Urothelium cell line (cell line): Measurements from ENCODE around the gene FCN2.
A peak's percentile ranks its signal among the peaks of the same experiment; 100 is the strongest.

Source experiments
- DNase-seq: peaks from one replicate; pipeline ENCODE4 v3.0.0; 2011; ENCODE audit warnings: low spot score, mixed read lengths
- FAIRE-seq: peaks from 2 replicates; lab custom pipeline; 2011; peaks lifted over from hg19 to GRCh38; lab: Jason Lieb, UNC

FCN2 gene

DNA sequence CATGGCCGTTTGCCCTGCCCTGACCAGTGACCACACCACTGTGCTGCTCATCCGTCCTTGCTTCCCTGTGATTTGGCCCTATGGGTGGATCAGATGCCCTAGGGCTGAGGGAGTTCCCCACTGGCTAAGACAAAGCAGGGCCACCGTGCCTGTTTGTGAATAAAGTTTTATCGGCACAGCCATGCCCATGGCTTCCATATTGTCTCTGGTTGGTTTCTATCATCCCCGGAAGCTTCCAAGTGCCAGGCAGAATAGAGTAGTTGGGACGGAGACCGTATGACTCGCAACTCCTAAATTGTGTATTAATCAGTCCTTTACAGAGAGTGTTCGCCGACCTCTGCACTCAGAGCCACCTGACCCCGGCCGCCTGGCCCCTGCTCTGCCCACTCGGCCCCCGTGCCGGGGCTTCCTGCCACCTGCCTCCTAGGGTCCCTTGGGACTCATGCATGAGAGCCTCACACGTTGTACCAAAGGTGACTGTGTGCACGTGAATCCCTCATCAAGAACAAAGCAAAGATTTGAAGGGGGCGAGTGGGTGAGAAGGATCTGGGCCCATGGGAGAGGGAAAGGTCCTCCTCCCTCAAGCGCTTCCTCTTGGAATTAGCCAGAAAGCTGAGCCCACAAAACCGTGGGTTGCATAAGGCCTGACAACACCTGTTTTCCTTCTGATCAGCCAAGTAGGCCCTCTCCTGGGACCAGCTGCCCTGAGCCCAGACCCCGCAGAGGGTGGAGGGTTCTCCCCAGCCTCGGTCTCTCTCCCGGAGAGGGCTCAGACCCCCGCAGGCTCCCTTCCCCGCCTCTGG lies 11.7 kb upstream of the FCN2 start:
- no peak for FAIRE-seq

DNA sequence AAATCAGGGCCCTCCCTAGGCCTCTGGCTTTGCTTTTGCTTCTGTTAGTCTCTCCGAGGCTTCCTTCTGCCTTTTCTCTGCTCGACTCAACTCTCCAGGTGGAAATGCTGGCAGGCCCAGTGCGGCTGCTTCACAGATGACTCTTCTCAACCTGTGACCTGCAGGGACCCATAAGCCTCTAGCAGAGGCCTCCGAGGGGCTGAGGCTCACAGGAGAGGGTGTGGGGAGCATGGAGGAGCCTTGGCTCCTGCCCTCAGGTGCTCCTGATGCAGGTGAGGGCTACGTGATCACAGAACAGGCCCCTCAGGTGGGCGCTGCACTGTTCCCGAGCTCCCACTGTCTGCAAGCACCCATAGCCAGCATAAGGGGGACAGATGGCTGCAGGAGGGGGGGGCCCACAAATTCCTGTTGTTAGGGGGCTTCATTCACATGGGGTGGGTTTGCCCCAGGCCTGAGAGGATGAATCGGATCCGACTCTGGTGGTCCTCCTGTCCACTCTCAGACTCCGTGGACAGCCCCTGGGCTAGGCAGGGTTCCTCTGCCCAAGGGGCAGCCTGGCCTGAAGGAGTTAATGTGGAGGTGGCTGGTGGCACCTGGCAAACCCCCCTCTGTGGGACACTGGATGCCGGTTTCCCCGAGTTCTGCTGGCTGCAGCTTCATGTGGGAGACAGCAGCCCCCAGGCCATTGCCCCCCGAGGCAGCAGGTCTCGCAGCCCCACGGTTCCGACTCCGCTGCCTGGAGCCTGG lies 10.9 kb upstream of the FCN2 start:
- DNase-seq (no peak), FAIRE-seq (no peak)

More for the DNA sequence above, 11.7 kb upstream of the FCN2 start:
- DNase-seq, result no peak

DNA sequence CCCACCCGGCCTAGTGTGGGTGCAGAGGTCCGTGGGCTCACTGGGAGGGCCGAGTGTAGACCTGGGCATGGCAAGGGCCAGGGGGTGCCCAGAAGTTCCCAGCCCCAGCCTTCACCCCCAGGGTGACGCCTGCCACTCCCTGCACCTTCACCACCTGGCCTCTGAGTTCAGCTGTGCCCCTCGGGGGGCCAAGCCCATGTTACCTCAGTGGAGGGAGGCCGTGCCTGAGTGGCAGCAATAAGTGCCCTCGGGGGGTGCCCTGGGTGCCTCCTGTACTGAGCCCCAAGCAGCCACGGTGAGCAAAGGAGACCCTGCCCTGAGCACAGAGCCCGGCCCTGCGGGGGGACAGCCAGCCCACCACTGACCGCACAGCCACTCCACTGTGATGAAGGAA lies 10.3 kb upstream of the FCN2 start:
- no peak for DNase-seq
- no peak for FAIRE-seq

DNA sequence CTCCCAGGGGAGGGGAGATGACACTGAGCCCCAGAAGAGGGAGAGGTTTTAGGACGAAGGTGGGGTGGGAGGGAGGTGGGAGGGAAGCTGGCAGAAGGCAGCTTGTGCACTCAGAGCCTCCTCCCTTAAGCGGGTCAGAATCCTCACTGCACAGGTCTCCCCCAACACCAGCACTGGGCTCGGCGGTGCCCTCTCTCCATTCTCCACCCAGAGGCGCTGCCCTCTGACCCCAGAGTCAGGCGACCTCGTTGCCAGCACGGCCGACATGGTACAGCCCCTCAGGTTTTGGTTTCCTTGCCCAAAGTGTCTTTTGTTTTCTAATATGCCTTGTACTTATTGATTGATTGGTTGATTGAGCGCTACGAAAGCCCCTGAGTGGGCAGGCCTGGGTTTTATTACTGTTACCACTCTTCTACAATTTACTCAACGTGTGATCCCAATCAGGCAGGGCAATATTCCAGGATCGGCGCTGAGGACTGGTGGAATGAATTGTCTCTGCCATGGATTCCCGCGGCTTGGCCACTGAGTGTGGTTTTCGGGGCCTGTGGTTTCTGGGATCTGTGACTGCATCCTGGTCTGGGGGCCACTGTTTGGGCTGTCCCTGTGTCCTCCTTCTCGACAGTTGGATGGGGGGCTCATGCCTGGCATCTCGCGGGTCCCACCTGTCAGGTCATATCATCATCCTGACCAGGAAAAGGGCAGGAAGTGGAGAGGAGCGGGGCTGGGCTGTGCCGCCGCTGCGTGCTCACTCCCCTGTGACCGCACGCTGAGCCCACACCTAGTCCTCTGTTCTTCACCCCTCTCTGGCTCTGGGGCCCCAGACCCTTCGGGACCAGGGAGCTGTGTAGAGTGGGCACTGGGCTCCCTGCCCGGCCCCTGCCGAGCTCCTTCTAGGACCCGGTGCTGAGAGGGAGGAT lies 9.6 kb upstream of the FCN2 start:
- no peak for FAIRE-seq
- DNase-seq, result no peak

DNA sequence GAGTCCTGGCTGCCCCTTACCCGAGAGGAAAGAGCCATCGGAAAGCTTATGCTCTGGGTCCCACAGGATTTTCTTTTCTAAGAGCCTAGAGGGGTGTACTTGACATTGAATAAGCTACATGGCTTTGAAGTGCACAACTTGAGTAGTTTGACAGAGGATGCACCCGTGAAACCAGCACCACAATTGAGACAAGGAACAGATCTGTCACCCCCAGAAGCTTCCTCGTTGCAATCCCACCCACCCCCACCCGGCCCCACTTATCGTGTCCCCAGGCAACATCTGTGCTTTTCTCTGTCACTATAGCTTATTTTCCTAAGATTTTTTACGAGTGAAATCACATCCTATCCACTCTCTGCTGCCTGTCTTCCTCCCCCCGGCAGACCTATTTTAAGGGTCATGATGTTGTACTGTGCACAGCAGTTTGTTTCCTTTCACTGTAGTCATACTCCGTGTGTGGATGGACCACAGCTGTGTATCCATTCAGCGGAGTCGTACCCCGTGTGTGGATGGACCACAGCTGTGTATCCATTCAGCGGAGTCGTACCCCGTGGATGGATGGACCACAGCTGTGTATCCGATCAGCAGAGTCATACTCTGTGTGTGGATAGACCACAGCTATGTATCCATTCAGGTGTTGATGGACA lies 8.8 kb upstream of the FCN2 start:
- DNase-seq (no peak), FAIRE-seq (peak; percentile 53)

DNA sequence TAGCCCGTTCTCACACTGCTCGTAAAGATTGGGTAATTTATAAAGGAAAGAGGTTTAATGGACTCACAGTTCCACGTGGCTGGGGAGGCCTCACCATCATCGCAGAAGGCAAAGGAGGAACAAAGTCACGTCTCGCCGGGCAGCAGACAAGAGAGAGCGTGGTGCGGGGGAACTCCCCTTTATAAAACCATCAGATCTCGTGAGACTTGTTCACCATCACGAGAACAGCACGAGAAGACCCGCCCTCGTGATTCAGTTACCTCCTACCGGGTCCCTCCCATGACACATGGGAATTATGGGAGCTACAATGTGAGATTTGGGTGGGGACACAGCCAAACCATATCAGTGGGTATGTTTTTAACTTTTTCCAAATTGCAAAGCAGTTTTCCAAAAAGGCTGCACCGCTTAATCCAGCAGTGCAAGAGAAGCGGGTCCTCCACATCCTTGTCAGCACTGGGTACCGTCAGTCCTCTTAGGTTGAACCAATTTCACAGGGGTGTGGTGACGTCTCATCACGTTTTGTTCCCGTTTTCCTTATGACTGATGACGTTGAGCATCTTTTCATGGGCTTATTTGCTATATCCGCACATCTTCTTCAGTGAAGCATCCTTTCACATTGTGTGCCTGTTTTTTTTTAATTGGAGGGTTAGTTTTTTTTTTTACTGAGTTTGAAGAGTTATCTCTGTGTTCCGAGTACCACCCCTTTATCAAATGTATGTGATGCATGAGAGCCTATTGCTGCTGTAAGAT lies 8.0 kb upstream of the FCN2 start:
- DNase-seq (no peak), FAIRE-seq (peak; percentile 30)

DNA sequence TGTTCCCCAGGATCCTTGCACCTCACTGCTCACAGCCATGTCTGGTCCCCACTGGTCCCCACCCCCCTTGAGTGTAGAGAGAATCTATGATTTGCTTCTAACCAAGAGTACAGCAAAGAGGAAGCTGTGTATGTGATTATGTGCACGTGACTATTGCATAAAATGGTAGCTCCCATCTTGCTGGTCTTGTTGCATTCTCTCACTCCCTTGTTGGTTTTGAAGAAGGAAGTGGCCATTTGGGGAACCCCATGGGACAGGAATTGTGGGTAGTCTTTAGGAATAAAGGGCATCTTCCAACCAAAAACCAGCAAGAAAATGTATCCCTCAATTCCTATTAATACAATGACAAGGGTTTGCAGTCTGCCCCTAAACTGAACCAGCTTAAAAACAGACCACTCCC lies 5.2 kb upstream of the FCN2 start:
- FAIRE-seq (no peak), DNase-seq (no peak)

DNA sequence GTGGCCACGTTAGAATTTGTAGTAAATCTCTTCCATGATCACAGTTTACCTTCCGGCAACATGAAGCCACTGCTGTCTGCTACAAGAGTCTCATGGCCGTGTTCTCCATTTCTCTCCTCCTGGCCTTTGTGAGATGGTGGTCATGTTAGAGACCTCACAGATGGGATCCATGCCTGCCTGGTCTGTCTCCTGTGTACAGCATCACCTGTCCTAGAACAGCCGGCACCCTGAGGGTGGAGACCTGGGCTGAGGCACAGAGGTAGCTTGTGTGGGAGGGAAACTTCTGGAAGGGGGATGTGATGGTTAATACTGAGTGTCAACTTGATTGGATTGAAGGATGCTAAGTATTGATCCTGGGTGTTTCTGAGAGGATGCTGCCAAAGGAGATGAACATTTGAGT lies 3.1 kb upstream of the FCN2 start:
- FAIRE-seq (no peak), DNase-seq (no peak)

DNA sequence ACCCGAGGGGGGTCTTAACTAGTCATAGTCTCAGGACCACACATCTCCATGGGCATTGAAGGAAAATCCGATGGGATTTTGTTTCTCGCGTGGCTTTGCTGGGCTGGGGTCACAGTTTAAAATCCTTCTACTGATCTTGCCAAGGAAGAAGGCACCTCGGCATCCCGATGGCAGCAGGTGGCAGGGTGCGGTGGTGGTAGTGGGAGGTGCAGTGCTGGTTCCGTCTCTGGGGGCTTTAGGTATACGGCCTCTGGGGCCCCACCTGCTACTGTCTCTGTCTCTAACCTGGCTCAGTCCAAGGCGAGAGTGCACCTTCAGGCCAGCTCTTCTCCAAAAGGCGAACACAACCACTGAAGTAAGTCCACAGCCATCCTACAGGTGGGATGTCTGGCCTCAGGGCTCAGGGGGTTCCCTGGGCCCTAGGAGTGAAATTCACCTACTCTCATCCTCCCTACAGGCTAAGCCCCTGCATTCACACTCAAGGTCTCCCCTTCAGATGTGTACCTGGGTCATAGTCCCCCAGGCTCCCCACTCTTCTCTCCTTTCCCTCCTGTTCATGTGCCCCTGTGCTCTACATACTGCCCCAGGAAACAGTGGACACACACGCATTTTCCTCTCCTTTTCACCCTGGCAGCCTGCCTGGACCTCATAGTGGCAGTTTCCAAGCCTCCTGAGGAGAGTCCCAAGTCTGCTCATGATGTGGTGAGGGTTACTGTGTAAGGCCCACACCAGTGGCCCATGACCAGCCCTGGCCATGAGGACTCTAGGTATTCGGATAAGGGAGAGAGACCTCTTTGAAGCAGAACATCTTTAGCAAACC lies 736 bp upstream of the FCN2 start:
- FAIRE-seq, result no peak
- no peak for DNase-seq

DNA sequence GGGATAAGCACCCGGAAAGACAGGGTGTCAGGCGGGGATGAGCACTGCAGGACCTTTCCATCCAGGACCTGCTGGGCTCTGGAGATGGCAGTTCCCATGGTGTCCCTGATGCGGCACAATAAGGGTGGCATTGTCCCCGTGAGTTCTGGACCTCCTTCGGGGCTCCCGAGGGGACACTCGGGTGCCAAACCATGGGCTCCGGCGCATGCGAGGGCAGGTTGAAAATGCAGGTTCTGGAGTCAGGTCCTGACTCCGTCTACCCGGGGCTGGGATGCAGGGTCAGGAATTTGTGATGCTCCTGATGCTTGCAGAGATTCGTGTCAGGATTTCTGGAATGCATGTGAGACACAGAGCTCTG lies 682 bp downstream of the FCN2 start:
- no peak for FAIRE-seq

DNA sequence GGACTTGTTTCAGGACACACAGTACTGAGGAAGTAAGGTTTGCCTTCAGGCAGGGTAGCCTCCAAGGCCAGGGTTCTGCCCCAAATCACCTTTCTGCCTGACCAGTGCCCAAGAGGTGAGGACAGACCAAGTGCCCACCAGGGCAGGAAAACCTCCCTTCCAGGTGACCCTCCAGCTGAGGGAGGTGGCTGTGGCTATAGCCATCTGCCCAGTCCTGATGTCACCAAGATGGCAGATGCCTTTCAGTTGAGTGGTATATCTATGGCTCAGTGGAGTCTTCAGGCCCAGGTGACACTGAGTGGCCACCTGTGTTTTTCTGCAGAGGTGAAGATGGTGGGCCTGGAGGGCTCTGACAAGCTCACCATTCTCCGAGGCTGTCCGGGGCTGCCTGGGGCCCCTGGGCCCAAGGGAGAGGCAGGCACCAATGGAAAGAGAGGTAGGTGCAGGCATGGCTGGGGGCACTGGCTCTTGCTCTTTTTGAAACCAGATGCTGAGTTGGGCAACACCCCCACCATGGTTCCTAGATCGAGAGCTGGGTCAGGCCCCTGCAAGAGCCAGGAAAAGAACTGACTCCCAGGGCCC lies 1.7 kb downstream of the FCN2 start:
- FAIRE-seq (no peak), DNase-seq (no peak)

More for the DNA sequence above, 682 bp downstream of the FCN2 start:
- DNase-seq, result no peak

DNA sequence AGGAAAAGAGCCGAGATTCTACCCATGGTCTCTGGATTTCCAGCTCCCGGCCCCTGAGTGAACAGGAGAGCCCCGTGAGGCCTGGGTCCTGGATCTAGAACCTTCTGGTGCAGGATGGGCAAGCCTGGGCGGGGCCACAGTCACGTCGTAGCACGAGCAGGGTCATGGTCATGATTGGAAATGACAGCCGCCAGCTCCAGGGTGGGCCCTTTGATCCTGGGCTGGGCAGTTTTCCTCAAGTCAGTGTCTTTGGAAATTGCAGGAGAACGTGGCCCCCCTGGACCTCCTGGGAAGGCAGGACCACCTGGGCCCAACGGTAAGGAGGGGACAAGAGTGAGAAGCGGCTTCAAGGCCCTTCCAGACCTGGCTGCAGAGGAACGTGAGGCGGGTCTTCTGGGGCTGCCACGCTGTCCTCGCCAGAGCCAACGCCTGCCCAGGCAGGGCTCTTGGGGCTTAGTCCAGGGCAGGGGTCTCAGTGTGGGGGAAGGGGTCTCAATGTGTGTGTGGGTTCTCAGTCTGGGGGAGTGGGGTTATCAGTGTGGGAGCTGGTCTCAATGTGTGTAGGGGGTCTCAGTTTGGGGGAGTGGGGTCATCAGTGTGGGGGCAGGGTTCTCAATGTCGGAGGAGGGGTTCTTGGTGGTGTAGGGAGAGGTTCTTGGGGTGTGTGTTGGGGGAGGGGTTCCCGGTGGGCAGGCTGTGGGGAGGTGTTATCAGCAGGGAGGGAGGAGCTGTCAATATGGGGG lies 2.6 kb downstream of the FCN2 start:
- FAIRE-seq (no peak), DNase-seq (no peak)

DNA sequence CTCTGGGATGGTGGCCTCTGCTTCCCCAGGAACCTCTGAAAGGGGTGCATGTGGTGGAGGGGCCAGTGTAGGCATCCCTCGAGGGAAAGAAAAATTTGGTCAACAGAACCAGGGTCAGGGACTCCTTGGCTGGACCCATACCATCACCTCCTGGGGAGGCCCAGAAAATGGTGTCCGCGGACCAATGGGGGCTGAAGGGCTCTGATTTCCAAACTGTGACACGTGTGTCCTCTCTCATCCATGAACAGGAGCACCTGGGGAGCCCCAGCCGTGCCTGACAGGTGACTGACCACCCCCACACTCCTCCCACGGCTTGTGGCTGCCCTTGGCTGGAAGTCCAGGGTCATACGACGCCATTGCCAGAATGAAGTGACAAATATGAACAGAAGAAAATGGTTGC lies 3.9 kb downstream of the FCN2 start:
- no peak for FAIRE-seq
- DNase-seq, result no peak

DNA sequence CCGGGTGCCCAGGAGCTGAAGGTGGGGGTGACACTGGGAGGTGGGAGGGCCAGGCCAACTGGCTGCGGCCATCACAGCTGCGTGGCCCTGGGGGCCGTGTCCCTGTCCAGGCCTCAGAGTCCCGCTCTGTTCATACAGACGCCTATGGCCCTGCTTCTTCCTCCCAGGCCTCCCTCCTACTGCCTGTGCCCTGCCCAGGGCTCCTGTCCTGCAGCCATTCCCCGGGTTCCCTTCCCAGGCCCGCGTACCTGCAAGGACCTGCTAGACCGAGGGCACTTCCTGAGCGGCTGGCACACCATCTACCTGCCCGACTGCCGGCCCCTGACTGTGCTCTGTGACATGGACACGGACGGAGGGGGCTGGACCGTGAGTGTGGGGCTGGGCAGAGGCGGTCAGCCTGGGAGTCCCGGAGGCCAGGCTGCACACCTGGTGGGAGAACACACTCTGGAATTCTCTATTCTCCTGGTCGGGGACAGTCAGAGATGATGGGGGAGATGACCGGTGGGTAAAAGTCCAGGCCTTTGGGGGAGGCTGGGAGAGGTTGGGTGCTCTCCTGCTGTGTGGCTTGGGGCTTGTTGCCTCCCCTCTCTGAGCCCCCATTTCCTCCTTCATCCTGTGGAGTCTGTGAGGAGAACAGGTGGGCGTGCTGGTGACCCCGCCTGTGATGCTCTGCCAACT lies 4.5 kb downstream of the FCN2 start:
- DNase-seq (no peak), FAIRE-seq (peak; percentile 66)

DNA sequence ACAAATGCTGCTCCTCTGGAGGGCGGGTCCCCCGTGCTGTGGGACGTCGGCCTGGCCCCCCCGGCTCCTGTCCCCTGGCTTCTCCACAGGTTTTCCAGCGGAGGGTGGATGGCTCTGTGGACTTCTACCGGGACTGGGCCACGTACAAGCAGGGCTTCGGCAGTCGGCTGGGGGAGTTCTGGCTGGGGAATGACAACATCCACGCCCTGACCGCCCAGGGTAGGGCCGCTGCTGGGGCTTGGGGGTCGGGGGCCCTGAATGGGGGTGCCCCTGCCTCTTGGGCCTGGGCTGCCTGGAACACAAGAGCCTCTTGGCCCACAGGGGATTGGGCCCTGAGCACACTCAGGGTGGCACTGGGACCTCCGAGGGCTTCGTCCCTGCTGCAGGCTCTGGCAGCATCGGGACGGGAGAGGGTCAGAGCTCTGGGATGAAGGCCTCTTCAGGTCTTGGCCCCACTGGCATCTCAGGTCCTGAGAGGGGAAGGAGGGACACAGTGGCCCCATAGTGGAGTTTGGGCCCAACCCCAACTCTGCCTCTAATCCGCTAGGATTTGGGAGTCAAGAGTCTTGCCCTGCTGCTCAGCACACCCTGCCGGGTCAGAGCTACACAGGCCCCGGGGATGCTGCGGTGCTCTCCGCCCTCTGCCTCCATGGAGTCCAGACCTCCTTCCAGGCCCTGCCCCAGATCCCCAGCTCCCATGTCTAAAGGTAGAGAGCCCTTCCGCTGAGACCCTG lies 5.2 kb downstream of the FCN2 start:
- FAIRE-seq, result no peak
- DNase-seq, result no peak

DNA sequence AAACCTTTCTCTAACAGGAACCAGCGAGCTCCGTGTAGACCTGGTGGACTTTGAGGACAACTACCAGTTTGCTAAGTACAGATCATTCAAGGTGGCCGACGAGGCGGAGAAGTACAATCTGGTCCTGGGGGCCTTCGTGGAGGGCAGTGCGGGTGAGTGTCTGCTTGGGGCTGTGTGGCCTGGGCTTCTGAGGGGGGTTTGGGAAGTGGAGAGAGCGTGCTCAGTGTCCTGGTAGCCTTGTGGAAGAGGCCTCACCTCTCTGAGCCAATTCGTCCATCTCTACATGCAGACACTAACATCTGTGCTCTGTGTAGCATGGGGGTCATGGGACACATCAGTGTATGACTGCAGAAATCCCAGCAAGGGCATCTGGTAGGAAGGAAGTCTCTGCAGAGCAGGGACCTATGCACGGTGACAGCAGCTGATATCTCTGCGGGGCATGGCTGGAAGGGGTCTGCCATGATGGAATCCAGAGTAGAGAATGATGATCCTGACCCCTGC lies 5.9 kb downstream of the FCN2 start:
- DNase-seq (no peak), FAIRE-seq (no peak)

DNA sequence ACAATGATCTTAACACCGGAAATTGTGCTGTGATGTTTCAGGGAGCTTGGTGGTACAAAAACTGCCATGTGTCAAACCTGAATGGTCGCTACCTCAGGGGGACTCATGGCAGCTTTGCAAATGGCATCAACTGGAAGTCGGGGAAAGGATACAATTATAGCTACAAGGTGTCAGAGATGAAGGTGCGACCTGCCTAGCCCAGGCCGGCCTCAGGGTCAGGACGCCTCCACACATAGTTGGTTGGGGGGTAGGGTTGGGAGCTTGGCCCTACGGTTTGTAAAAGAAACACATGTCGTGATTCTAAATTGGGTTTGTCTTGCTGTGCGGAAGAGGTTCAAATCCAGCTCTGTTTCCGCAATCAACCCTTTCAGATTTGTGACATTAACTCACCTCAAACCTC lies 6.6 kb downstream of the FCN2 start:
- DNase-seq, result no peak
- FAIRE-seq, result no peak
